Stimulated activated naive CD8-positive, alpha-beta T cell treated with anti-CD3 and anti-CD28 coated beads, Interleukin-15, Interleukin-2, amounts not matched to agents 100 ng/mL and 50 ng/mL, for 24 hours (primary cell): ENCODE data around the gene SCNN1G.

Experiments
- H3K27ac Mint-ChIP-seq: one replicate; pipeline ENCODE4 v1.8.0; 2021; ENCODE audit warnings: mild to moderate bottlenecking, mixed read lengths
- H3K27me3 Mint-ChIP-seq: one replicate; pipeline ENCODE4 v1.8.0; 2021; ENCODE audit warnings: mixed read lengths
- H3K36me3 Mint-ChIP-seq: one replicate; pipeline ENCODE4 v1.8.0; 2021; ENCODE audit warnings: low read depth, mixed read lengths
- H3K4me1 Mint-ChIP-seq: one replicate; pipeline ENCODE4 v1.8.0; 2021; ENCODE audit warnings: low read depth, mixed read lengths
- H3K4me3 Mint-ChIP-seq: one replicate; pipeline ENCODE4 v1.8.0; 2021; ENCODE audit warnings: mild to moderate bottlenecking, mixed read lengths
- H3K9me3 Mint-ChIP-seq: one replicate; pipeline ENCODE4 v1.8.0; 2021; ENCODE audit warnings: mixed read lengths

The SCNN1G gene

GRCh38 chr16:23147666-23148065 is 34.9 kb upstream of the SCNN1G start:
- H3K36me3 Mint-ChIP-seq = peaks cover 4% of the 10 kb centered on the region
- peaks cover 8% of the 10 kb centered on the region for H3K27me3 Mint-ChIP-seq
- no peaks in the 10 kb centered on the region for H3K9me3 Mint-ChIP-seq
- no peak overlapping the region for H3K27ac Mint-ChIP-seq
- H3K4me1 Mint-ChIP-seq = peaks cover 36% of the 10 kb centered on the region
- H3K4me3 Mint-ChIP-seq = peak overlapping the region; percentile 94

- Mint-ChIP-seq H3K36me3 (peaks cover 4% of the 10 kb centered on the region), H3K27me3 (peaks cover 8% of the 10 kb centered on the region), H3K4me1 (peaks cover 36% of the 10 kb centered on the region), H3K9me3 (no peaks in the 10 kb centered on the region), H3K4me3 (peak overlapping the region; percentile 94), H3K27ac (peak overlapping the region; percentile 90)
These were observed 34.4 kb upstream of the SCNN1G start for GRCh38 chr16:23148166-23148512.

GRCh38 chr16:23148513-23149266 is 33.9 kb upstream of the SCNN1G start:
- peak overlapping the region; percentile 94 for H3K4me3 Mint-ChIP-seq
- H3K27ac Mint-ChIP-seq = peak overlapping the region; percentile 90
- peaks cover 8% of the 10 kb centered on the region for H3K27me3 Mint-ChIP-seq
- no peaks in the 10 kb centered on the region for H3K9me3 Mint-ChIP-seq
- peaks cover 36% of the 10 kb centered on the region for H3K4me1 Mint-ChIP-seq
- H3K36me3 Mint-ChIP-seq = peaks cover 4% of the 10 kb centered on the region

GRCh38 chr16:23149267-23149992 is 33.1 kb upstream of the SCNN1G start, which contains the start of gene USP31:
USP31 (minus strand) TSS chr16:23149452; CDS start chr16:23149270, 182 bp downstream.
- no peaks in the 10 kb centered on the region for H3K9me3 Mint-ChIP-seq
- peaks cover 36% of the 10 kb centered on the region for H3K4me1 Mint-ChIP-seq
- peaks cover 4% of the 10 kb centered on the region for H3K36me3 Mint-ChIP-seq
- H3K27me3 Mint-ChIP-seq = peaks cover 11% of the 10 kb centered on the region
- H3K4me3 Mint-ChIP-seq = peak within 1 kb of the TSS; percentile 94
- H3K27ac Mint-ChIP-seq = peak within 1 kb of the TSS; percentile 90

GRCh38 chr16:23149993-23150364 is 32.6 kb upstream of the SCNN1G start:
- H3K27me3 Mint-ChIP-seq = peaks cover 12% of the 10 kb centered on the region
- H3K27ac Mint-ChIP-seq = peak overlapping the region; percentile 71
- H3K4me1 Mint-ChIP-seq = peaks cover 33% of the 10 kb centered on the region
- peaks cover 2% of the 10 kb centered on the region for H3K36me3 Mint-ChIP-seq
- H3K9me3 Mint-ChIP-seq = no peaks in the 10 kb centered on the region
- H3K4me3 Mint-ChIP-seq = peak overlapping the region; percentile 91

- Mint-ChIP-seq H3K9me3 (no peaks in the 10 kb centered on the region), H3K27me3 (peaks cover 18% of the 10 kb centered on the region), H3K4me1 (peaks cover 28% of the 10 kb centered on the region), H3K27ac (no peak overlapping the region), H3K36me3 (no peaks in the 10 kb centered on the region), H3K4me3 (no peak overlapping the region)
These were observed 30.0 kb upstream of the SCNN1G start for GRCh38 chr16:23152386-23153178.

- Mint-ChIP-seq H3K4me1 (peaks cover 14% of the 10 kb centered on the region), H3K4me3 (no peak overlapping the region), H3K9me3 (no peaks in the 10 kb centered on the region), H3K36me3 (no peaks in the 10 kb centered on the region), H3K27me3 (peaks cover 25% of the 10 kb centered on the region), H3K27ac (no peak overlapping the region)
These were observed 27.0 kb upstream of the SCNN1G start for GRCh38 chr16:23155445-23156049.

- H3K27me3 Mint-ChIP-seq = peaks cover 28% of the 10 kb centered on the region
These were observed 26.4 kb upstream of the SCNN1G start for GRCh38 chr16:23156110-23156509.

GRCh38 chr16:23156946-23157460 is 25.5 kb upstream of the SCNN1G start:
- Mint-ChIP-seq H3K9me3 (no peaks in the 10 kb centered on the region), H3K27me3 (peaks cover 30% of the 10 kb centered on the region), H3K36me3 (no peaks in the 10 kb centered on the region), H3K27ac (no peak overlapping the region), H3K4me1 (peaks cover 9% of the 10 kb centered on the region), H3K4me3 (no peak overlapping the region)

More at GRCh38 chr16:23156110-23156509, 26.4 kb upstream of the SCNN1G start:
- no peak overlapping the region for H3K27ac Mint-ChIP-seq
- H3K4me3 Mint-ChIP-seq = no peak overlapping the region
- no peaks in the 10 kb centered on the region for H3K9me3 Mint-ChIP-seq
- peaks cover 9% of the 10 kb centered on the region for H3K4me1 Mint-ChIP-seq
- no peaks in the 10 kb centered on the region for H3K36me3 Mint-ChIP-seq

- no peak overlapping the region for H3K27ac Mint-ChIP-seq
- peaks cover 9% of the 10 kb centered on the region for H3K4me1 Mint-ChIP-seq
- no peak overlapping the region for H3K4me3 Mint-ChIP-seq
- no peaks in the 10 kb centered on the region for H3K9me3 Mint-ChIP-seq
- no peaks in the 10 kb centered on the region for H3K36me3 Mint-ChIP-seq
- H3K27me3 Mint-ChIP-seq = peaks cover 34% of the 10 kb centered on the region
These were observed 24.4 kb upstream of the SCNN1G start for GRCh38 chr16:23158114-23158513.

GRCh38 chr16:23160082-23160481 is 22.5 kb upstream of the SCNN1G start:
- Mint-ChIP-seq H3K27me3 (peaks cover 46% of the 10 kb centered on the region), H3K36me3 (no peaks in the 10 kb centered on the region), H3K4me1 (peaks cover 9% of the 10 kb centered on the region), H3K4me3 (no peak overlapping the region), H3K27ac (no peak overlapping the region), H3K9me3 (no peaks in the 10 kb centered on the region)

- Mint-ChIP-seq H3K9me3 (no peaks in the 10 kb centered on the region), H3K27me3 (peaks cover 46% of the 10 kb centered on the region), H3K4me1 (peaks cover 9% of the 10 kb centered on the region), H3K4me3 (no peak overlapping the region), H3K36me3 (no peaks in the 10 kb centered on the region), H3K27ac (no peak overlapping the region)
These were observed 22.0 kb upstream of the SCNN1G start for GRCh38 chr16:23160574-23160973.

GRCh38 chr16:23163921-23164320 is 18.6 kb upstream of the SCNN1G start:
- Mint-ChIP-seq H3K36me3 (no peaks in the 10 kb centered on the region), H3K27ac (no peak overlapping the region), H3K9me3 (no peaks in the 10 kb centered on the region), H3K27me3 (peaks cover 61% of the 10 kb centered on the region), H3K4me3 (no peak overlapping the region), H3K4me1 (no peaks in the 10 kb centered on the region)

GRCh38 chr16:23164736-23165135 is 17.8 kb upstream of the SCNN1G start:
- H3K27ac Mint-ChIP-seq = no peak overlapping the region
- no peaks in the 10 kb centered on the region for H3K36me3 Mint-ChIP-seq
- H3K4me1 Mint-ChIP-seq = no peaks in the 10 kb centered on the region
- peaks cover 61% of the 10 kb centered on the region for H3K27me3 Mint-ChIP-seq
- no peaks in the 10 kb centered on the region for H3K9me3 Mint-ChIP-seq
- no peak overlapping the region for H3K4me3 Mint-ChIP-seq
